Adrenal gland (tissue), 5 donors: Measurements from ENCODE around the gene BBX.

ENCODE experiments used
- POLR2A ChIP-seq, 2 donors: fragments of 450-650 bp; IDR thresholded peaks; one replicate each; pipeline ENCODE4 v1.6.1; 2017; ENCODE audit warnings: antibody characterized with exemption in 2 of 2, mild to moderate bottlenecking in 2 of 2, moderate library complexity in 1 of 2
- TF ChIP-seq, protein P1 (sequence below), 6 experiments: fragments of 450-650 bp in 4 of 6; fragments of 200-600 bp in 2 of 6; sonication (generic) in 1 of 6; IDR thresholded peaks; 1 replicate in 5 of 6; 2 replicates in 1 of 6; pipeline versions ENCODE4 v1.5.1 to v1.8.0; 2016 to 2021; ENCODE audit warnings: antibody characterized with exemption in 6 of 6, mild to moderate bottlenecking in 2 of 6, moderate library complexity in 1 of 6
- donor health status: DM: no; HTN: no; CAD: no.

DNA sequence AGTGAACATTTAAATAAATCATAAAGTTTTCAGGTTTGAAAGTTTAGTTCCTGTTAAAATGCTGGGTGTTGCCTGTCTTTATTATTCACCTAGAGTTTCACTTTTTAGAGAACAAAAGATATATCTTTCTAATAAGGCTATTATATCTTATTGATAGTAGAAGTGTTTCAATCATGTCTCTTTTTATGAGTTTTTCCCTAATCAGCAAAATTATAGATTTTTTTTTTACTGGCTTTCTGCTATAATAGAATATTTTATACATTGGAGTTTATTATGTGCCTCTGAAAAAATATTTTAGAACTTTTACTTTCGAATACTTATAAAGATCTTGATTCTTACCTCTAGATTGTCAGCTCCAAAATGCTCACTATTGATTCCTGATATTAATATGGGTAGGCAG lies 131.5 kb downstream of the BBX start:
- TF ChIP-seq, protein P1, sequence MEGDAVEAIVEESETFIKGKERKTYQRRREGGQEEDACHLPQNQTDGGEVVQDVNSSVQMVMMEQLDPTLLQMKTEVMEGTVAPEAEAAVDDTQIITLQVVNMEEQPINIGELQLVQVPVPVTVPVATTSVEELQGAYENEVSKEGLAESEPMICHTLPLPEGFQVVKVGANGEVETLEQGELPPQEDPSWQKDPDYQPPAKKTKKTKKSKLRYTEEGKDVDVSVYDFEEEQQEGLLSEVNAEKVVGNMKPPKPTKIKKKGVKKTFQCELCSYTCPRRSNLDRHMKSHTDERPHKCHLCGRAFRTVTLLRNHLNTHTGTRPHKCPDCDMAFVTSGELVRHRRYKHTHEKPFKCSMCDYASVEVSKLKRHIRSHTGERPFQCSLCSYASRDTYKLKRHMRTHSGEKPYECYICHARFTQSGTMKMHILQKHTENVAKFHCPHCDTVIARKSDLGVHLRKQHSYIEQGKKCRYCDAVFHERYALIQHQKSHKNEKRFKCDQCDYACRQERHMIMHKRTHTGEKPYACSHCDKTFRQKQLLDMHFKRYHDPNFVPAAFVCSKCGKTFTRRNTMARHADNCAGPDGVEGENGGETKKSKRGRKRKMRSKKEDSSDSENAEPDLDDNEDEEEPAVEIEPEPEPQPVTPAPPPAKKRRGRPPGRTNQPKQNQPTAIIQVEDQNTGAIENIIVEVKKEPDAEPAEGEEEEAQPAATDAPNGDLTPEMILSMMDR (IDR thresholded peaks at IDR 0.05) = no peak
- no peak for TF ChIP-seq POLR2A (IDR thresholded peaks at IDR 0.05)
